Fibroblast of lung (primary cell): ENCODE results near the gene DICER1. TPM values are rescaled to one million over a fixed set of nuclear protein-coding genes. Genes with fewer than 3 reads are reported as not detected.
"Not testable (repeated sequence)": the region's sequence is repeated elsewhere in the genome, so short reads cannot be mapped to it uniquely, and the experiment has no call there.

Source experiments
- DNase-seq, 2 donors: peaks; one replicate each; pipeline versions ENCODE4 v3.0.0 to v3.0.0-alpha.2; 2010; ENCODE audit warnings: low read depth in 2 of 2
- H2AFZ ChIP-seq: 2 replicates; pipeline ENCODE4 v1.5.1; 2012; ENCODE audit warnings: low read length, control low read depth, inconsistent platforms
- H3K27ac ChIP-seq: 2 replicates; pipeline ENCODE4 v1.5.1; 2011; ENCODE audit warnings: low read length, control low read depth; ENCODE audit not compliant: insufficient read depth
- H3K27me3 ChIP-seq: 2 replicates; pipeline ENCODE4 v1.5.1; 2011; ENCODE audit warnings: mild to moderate bottlenecking, low read length; ENCODE audit not compliant: control insufficient read depth, insufficient read depth
- H3K36me3 ChIP-seq: 2 replicates; pipeline ENCODE4 v1.5.1; 2011; ENCODE audit warnings: low read length; ENCODE audit not compliant: control insufficient read depth, insufficient read depth
- H3K4me1 ChIP-seq: 2 replicates; pipeline ENCODE4 v1.5.1; 2011; ENCODE audit warnings: low read length; ENCODE audit not compliant: control insufficient read depth, insufficient read depth; ENCODE audit errors: extremely low read depth
- H3K4me2 ChIP-seq: 2 replicates; pipeline ENCODE4 v1.5.1; 2011; ENCODE audit warnings: low read length, control low read depth; ENCODE audit not compliant: insufficient read depth; ENCODE audit errors: extremely low read depth
- H3K4me3 ChIP-seq, 4 experiments: fragments of 200-600 bp in 1 of 4; sonication (generic) in 1 of 4; replicated peaks in 1 of 4; 2 replicates each; pipeline ENCODE4 v1.5.1; 2011 to 2016; ENCODE audit warnings: low read length in 4 of 4, low read depth in 3 of 4, mild to moderate bottlenecking in 3 of 4, control low read depth in 2 of 4, inconsistent platforms in 1 of 4, mixed read lengths in 1 of 4; ENCODE audit not compliant: insufficient read depth in 1 of 4; ENCODE audit errors: control extremely low read depth in 1 of 4
- H3K79me2 ChIP-seq: 2 replicates; pipeline ENCODE4 v1.5.1; 2012; ENCODE audit warnings: mild to moderate bottlenecking, low read length, inconsistent platforms; ENCODE audit not compliant: control insufficient read depth, insufficient read depth
- H3K9ac ChIP-seq: 2 replicates; pipeline ENCODE4 v1.5.1; 2011; ENCODE audit warnings: mild to moderate bottlenecking, low read length, control low read depth; ENCODE audit not compliant: insufficient read depth
- H3K9me3 ChIP-seq: 2 replicates; pipeline ENCODE4 v1.5.1; 2012; ENCODE audit warnings: low read depth, low read length; ENCODE audit not compliant: control insufficient read depth, insufficient read depth
- H4K20me1 ChIP-seq: 2 replicates; pipeline ENCODE4 v1.5.1; 2011; ENCODE audit warnings: low read length; ENCODE audit not compliant: control insufficient read depth, insufficient read depth; ENCODE audit errors: extremely low read depth
- CTCF ChIP-seq, 2 donors: IDR thresholded peaks in 1 of 2; conservative IDR thresholded peaks in 1 of 2; 1 replicate in 1 of 2; 2 replicates in 1 of 2; pipeline ENCODE4 v1.5.1; 2011 to 2012; ENCODE audit warnings: low read length in 2 of 2, control low read depth in 1 of 2, inconsistent platforms in 1 of 2, low read depth in 1 of 2, mild to moderate bottlenecking in 1 of 2
- EZH2 ChIP-seq: IDR thresholded peaks from 2 replicates; pipeline ENCODE4 v1.5.1; 2012; ENCODE audit warnings: low read length, control low read depth, mild to moderate bottlenecking; ENCODE audit errors: missing control alignments
- polyA plus RNA-seq, 2 donors: library from polyadenylated mRNA; depleted of rRNA in 1 of 2; stranded (reverse) in 1 of 2; unstranded in 1 of 2; fragments of >200 nt; gene quantifications; 2 replicates each; pipeline ENCODE4 v1.2.1, GENCODE V29; 2011 to 2012; ENCODE audit warnings: missing spikeins in 1 of 2
- total RNA-seq: library from RNA; depleted of rRNA; stranded (reverse); fragments of >200 nt; gene quantifications from 2 replicates; pipeline ENCODE4 v1.2.1, GENCODE V29; 2014

Gene DICER1
- total and polyA plus RNA-seq, 2 donors (not counting 1 experiment from before 2014, with no cell fraction given), result 20.3 to 28.7 TPM

DNA sequence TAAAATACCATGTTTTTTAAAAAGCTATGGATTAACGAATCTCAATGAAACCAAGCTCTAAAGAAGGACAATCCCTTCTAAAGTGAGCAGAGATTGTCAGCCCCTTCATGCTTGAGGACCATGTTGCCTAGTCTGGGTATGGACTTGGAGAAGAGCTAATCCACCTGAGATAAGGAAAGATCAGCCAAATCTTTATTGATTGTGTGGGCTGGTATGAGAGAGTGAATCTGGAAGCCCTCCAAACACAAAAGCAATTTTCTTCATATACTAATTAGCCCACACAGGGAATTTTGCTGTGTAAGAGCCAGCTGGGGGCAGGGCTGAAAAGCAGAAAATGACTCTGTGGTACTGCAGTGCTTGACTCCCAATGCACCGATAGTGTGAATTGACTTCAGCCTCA is 47.4 kb upstream of the DICER1 start:
- no peak overlapping the region for H3K27ac ChIP-seq
- no peak overlapping the region for H3K4me3 ChIP-seq
- DNase-seq, result no peak
- H3K9me3 ChIP-seq, result no peaks in the 10 kb centered on the region
- no peaks in the 10 kb centered on the region for H3K36me3 ChIP-seq
- H3K27me3 ChIP-seq, result no peaks in the 10 kb centered on the region
- H3K79me2 ChIP-seq, result no peaks in the 10 kb centered on the region
- no peaks in the 10 kb centered on the region for H4K20me1 ChIP-seq
- no peak overlapping the region for H2AFZ ChIP-seq
- H3K4me2 ChIP-seq, result no peak overlapping the region
- TF ChIP-seq CTCF (conservative IDR thresholded peaks at IDR 0.05 in 1 of 2, IDR thresholded peaks at IDR 0.05 in 1 of 2; ENCODE audit: low read depth in 1 of 2, low read length in 2 of 2), result no peak
- TF ChIP-seq EZH2, result no peak
- no peak overlapping the region for H3K9ac ChIP-seq
- no peaks in the 10 kb centered on the region for H3K4me1 ChIP-seq

GRCh38 chr14:95201745-95202144 is 44.4 kb upstream of the DICER1 start:
- not testable (repeated sequence) for H3K27me3 ChIP-seq, H3K4me1 ChIP-seq, H2AFZ ChIP-seq

GRCh38 chr14:95200404-95200803 is 43.1 kb upstream of the DICER1 start:
- no peak for DNase-seq
- no peak overlapping the region for H3K4me3 ChIP-seq
- H3K9ac ChIP-seq, result no peak overlapping the region
- H3K27ac ChIP-seq, result no peak overlapping the region
- no peak overlapping the region for H3K4me2 ChIP-seq
- no peaks in the 10 kb centered on the region for H4K20me1 ChIP-seq
- H3K36me3 ChIP-seq, result no peaks in the 10 kb centered on the region
- H3K27me3 ChIP-seq, result no peaks in the 10 kb centered on the region
- TF ChIP-seq EZH2, result no peak
- TF ChIP-seq CTCF (conservative IDR thresholded peaks at IDR 0.05 in 1 of 2, IDR thresholded peaks at IDR 0.05 in 1 of 2; ENCODE audit: low read depth in 1 of 2, low read length in 2 of 2), result no peak
- H2AFZ ChIP-seq, result no peak overlapping the region
- H3K4me1 ChIP-seq, result no peaks in the 10 kb centered on the region
- no peaks in the 10 kb centered on the region for H3K79me2 ChIP-seq
- no peaks in the 10 kb centered on the region for H3K9me3 ChIP-seq

More at GRCh38 chr14:95201745-95202144, 44.4 kb upstream of the DICER1 start:
- H3K79me2 ChIP-seq, H3K4me3 ChIP-seq, H3K4me2 ChIP-seq, H4K20me1 ChIP-seq, DNase-seq, H3K9ac ChIP-seq, H3K36me3 ChIP-seq, H3K9me3 ChIP-seq, H3K27ac ChIP-seq: not testable (repeated sequence)
